Spleen (tissue), 7 donors: ENCODE measurements around the gene ZNF695.

Source experiments
- CTCF ChIP-seq, 11 experiments: fragments of 200-600 bp in 7 of 11; fragments of 450-650 bp in 4 of 11; sonication (generic) in 4 of 11; IDR thresholded peaks in 8 of 11; conservative IDR thresholded peaks in 3 of 11; 1 replicate in 7 of 11; 2 replicates in 4 of 11; pipeline versions ENCODE4 v1.4.0 to v1.8.0; 2016 to 2021; ENCODE audit warnings: antibody characterized with exemption in 11 of 11, inconsistent platforms in 4 of 11, mild to moderate bottlenecking in 1 of 11
- POLR2AphosphoS5 ChIP-seq, 3 donors: sonication (generic); formaldehyde crosslinking; IDR thresholded peaks; one replicate each; pipeline ENCODE4 v1.5.1; 2017; ENCODE audit warnings: antibody characterized with exemption in 3 of 3
- donor health status: DM: no; HTN: no; CAD: no; lungs with moderate emphysema.
- donor health status: DM: no; HTN: no; CAD: no.
- donor health status: DM: no; HTN: no; CAD: no.

- TF ChIP-seq CTCF (IDR thresholded peaks at IDR 0.05 in 8 of 11, conservative IDR thresholded peaks at IDR 0.05 in 3 of 11) (no peak), POLR2AphosphoS5 (IDR thresholded peaks at IDR 0.05) (peak in 2 of 3 donors; percentile 33 to 88)
Measured at GRCh38 chr1:246947255-246947654, 60.6 kb downstream of the ZNF695 start.
